B cell (primary cell): ENCODE measurements around the gene EVX1.

Experiments used
- EZH2 ChIP-seq: IDR thresholded peaks from 2 replicates; pipeline ENCODE4 v1.6.1; 2012; ENCODE audit warnings: borderline replicate concordance, low read depth, mild to moderate bottlenecking, moderate library complexity, low read length; ENCODE audit not compliant: insufficient read depth, poor library complexity, severe bottlenecking
- TF ChIP-seq, protein P1 (sequence below): fragments of 200-600 bp; IDR thresholded peaks from one replicate; pipeline ENCODE4 v1.8.0; 2022; ENCODE audit warnings: antibody characterized with exemption, mild to moderate bottlenecking

DNA sequence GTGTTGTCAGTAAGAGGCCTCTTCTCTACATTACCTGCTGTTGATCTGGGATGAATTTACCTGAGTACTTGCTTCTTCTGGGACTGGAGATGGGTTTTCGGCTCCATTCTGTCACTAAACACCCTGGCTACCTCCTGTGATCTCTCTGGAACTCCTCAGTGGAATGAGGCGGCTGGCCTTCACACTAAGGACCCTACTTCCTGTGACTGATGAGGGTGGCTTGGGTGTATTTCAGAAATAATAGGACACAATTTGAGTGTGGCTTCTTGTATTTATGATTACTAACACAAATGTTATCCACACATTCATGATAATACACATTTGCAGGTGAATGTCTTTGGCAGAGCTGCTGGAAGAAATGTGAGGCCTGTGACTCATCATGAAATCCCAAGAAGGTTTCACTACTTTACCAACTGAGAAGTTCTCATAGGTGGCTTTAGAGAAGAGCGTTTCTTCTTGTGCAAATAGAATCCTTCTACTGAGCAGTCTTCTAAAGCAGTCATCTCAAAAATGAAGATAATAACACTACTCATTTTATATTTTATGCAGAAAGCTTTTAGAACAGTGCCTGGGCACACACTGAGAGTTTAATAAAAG lies 21.3 kb upstream of the EVX1 start:
- TF ChIP-seq, protein P1, sequence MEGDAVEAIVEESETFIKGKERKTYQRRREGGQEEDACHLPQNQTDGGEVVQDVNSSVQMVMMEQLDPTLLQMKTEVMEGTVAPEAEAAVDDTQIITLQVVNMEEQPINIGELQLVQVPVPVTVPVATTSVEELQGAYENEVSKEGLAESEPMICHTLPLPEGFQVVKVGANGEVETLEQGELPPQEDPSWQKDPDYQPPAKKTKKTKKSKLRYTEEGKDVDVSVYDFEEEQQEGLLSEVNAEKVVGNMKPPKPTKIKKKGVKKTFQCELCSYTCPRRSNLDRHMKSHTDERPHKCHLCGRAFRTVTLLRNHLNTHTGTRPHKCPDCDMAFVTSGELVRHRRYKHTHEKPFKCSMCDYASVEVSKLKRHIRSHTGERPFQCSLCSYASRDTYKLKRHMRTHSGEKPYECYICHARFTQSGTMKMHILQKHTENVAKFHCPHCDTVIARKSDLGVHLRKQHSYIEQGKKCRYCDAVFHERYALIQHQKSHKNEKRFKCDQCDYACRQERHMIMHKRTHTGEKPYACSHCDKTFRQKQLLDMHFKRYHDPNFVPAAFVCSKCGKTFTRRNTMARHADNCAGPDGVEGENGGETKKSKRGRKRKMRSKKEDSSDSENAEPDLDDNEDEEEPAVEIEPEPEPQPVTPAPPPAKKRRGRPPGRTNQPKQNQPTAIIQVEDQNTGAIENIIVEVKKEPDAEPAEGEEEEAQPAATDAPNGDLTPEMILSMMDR, result no peak
- no peak for TF ChIP-seq EZH2
